K562 (cell line): ENCODE measurements around the gene CGREF1. TPM values are rescaled to one million over a fixed set of nuclear protein-coding genes. Genes with fewer than 3 reads are reported as not detected.

Experiments used
- C11orf30 ChIP-seq: fragments of 450-650 bp; IDR thresholded peaks from 2 replicates; pipeline ENCODE4 v1.6.1; 2016; ENCODE audit warnings: low read depth, mild to moderate bottlenecking
- CHD2 ChIP-seq: IDR thresholded peaks from 2 replicates; pipeline ENCODE4 v1.6.1; 2011; ENCODE audit warnings: low read depth, low read length
- EP300 ChIP-seq: IDR thresholded peaks from 2 replicates; pipeline ENCODE4 v1.6.1; 2012; ENCODE audit warnings: low read length, improper control_type of control experiment
- FIP1L1 ChIP-seq: fragments of 200-400 bp; formaldehyde crosslinking; IDR thresholded peaks from 2 replicates; pipeline ENCODE4 v1.6.1; 2018; ENCODE audit warnings: mild to moderate bottlenecking, low read depth, low read length; ENCODE audit not compliant: poor library complexity, severe bottlenecking
- FOXA3 ChIP-seq, 2 experiments: fragments of 450-650 bp in 1 of 2; sonication (generic) in 1 of 2; formaldehyde crosslinking; IDR thresholded peaks in 1 of 2; conservative IDR thresholded peaks in 1 of 2; 2 replicates each; pipeline versions ENCODE4 v1.4.0 to v1.8.0; 2020 to 2022; ENCODE audit warnings: mild to moderate bottlenecking in 2 of 2, missing genetic modification reagents in 1 of 2
- HNRNPL ChIP-seq: fragments of 200-400 bp; formaldehyde crosslinking; IDR thresholded peaks from 2 replicates; pipeline ENCODE4 v1.6.1; 2017; ENCODE audit warnings: low read depth, mild to moderate bottlenecking, low read length
- JUND ChIP-seq, 2 experiments: IDR thresholded peaks; 2 replicates in 1 of 2; 3 replicates in 1 of 2; pipeline ENCODE4 v1.6.1; 2011; ENCODE audit warnings: borderline replicate concordance in 2 of 2, low read depth in 2 of 2, low read length in 2 of 2, improper control_type of control experiment in 1 of 2, missing biosample characterization in 1 of 2, missing genetic modification characterization in 1 of 2, missing genetic modification reagents in 1 of 2
- MEIS2 ChIP-seq: fragments of 450-650 bp; IDR thresholded peaks from 2 replicates; pipeline ENCODE4 v1.6.1; 2014; ENCODE audit warnings: mild to moderate bottlenecking; ENCODE audit not compliant: partially characterized antibody
- NFE2L1 ChIP-seq: fragments of 450-650 bp; IDR thresholded peaks from 2 replicates; pipeline ENCODE4 v1.6.1; 2016; ENCODE audit warnings: missing genetic modification characterization, low read depth, mild to moderate bottlenecking, missing compliant biosample characterization, moderate library complexity, borderline replicate concordance
- NR2C1 ChIP-seq, 2 experiments: fragments of 450-650 bp; IDR thresholded peaks; 2 replicates each; pipeline ENCODE4 v1.6.1; 2017; ENCODE audit warnings: mild to moderate bottlenecking in 2 of 2, antibody characterized with exemption in 1 of 2, inconsistent platforms in 1 of 2, missing compliant biosample characterization in 1 of 2, missing genetic modification characterization in 1 of 2
- RAD21 ChIP-seq, 2 experiments: fragments of 250-450 bp in 1 of 2; fragments of 450-650 bp in 1 of 2; sonication (Bioruptor Pico) in 1 of 2; formaldehyde crosslinking in 1 of 2; IDR thresholded peaks in 1 of 2; conservative IDR thresholded peaks in 1 of 2; 2 replicates each; pipeline versions ENCODE4 v1.4.0 to v1.8.0; 2020 to 2022; ENCODE audit warnings: mild to moderate bottlenecking in 2 of 2, moderate library complexity in 1 of 2
- RBM39 ChIP-seq: fragments of 200-400 bp; formaldehyde crosslinking; optimal IDR thresholded peaks from 2 replicates; pipeline ENCODE3; 2018; ENCODE audit warnings: low read depth, low read length
- SETDB1 ChIP-seq: IDR thresholded peaks from one replicate; pipeline ENCODE4 v1.6.1; 2012; ENCODE audit warnings: low read length, control low read depth, inconsistent platforms
- SMARCA4 ChIP-seq: fragments of 450-650 bp; IDR thresholded peaks from 2 replicates; pipeline ENCODE4 v1.6.1; 2016
- ZFP36 ChIP-seq: fragments of 150-350 bp; IDR thresholded peaks from 2 replicates; pipeline ENCODE4 v1.6.1; 2018; ENCODE audit warnings: low read length, low read depth; ENCODE audit not compliant: partially characterized antibody
- ZMIZ1 ChIP-seq, 2 experiments: fragments of 150-350 bp in 1 of 2; IDR thresholded peaks; 2 replicates each; pipeline ENCODE4 v1.6.1; 2012 to 2016; ENCODE audit warnings: low read depth in 2 of 2, low read length in 2 of 2, mild to moderate bottlenecking in 1 of 2, moderate library complexity in 1 of 2
- polyA plus RNA-seq, 8 experiments: library from polyadenylated mRNA; depleted of rRNA in 4 of 8; stranded (reverse) in 5 of 8; unstranded in 3 of 8; fragments of >200 nt; fragmentation: Nextera tagmentation in 2 of 8; fragmentation: Illumina TruSeq in 1 of 8; extraction: Ambion mirVana in 2 of 8; extraction: Trizol in 1 of 8; gene quantifications; 2 replicates each; pipeline versions ENCODE4 v1.2.1 to v1.2.3, GENCODE V29; 2011 to 2014; ENCODE audit warnings: inconsistent platforms in 1 of 8, missing spikeins in 1 of 8
- total RNA-seq, 7 experiments: library from RNA; depleted of rRNA in 6 of 7; stranded (reverse); fragments of >200 nt in 6 of 7; fragmentation: Illumina TruSeq in 2 of 7; extraction: Trizol in 2 of 7; gene quantifications; 2 replicates each; pipeline versions ENCODE4 v1.2.1 to v1.2.3, GENCODE V29; 2011 to 2021; ENCODE audit warnings: low replicate concordance in 1 of 7
- TF ChIP-seq, protein P1 (sequence below): IDR thresholded peaks from 2 replicates; pipeline ENCODE4 v1.6.1; 2016; ENCODE audit warnings: missing genetic modification characterization, missing compliant biosample characterization
- TF ChIP-seq, protein P2 (sequence below), 2 experiments: fragments of 250-450 bp in 1 of 2; fragments of 450-650 bp in 1 of 2; sonication (Bioruptor Pico) in 1 of 2; IDR thresholded peaks; 2 replicates each; pipeline versions ENCODE4 v1.6.1 to v1.8.0; 2016 to 2021; ENCODE audit warnings: mild to moderate bottlenecking in 2 of 2, moderate library complexity in 2 of 2, missing compliant biosample characterization in 1 of 2, missing genetic modification characterization in 1 of 2

The CGREF1 gene
- total and polyA plus RNA-seq, 9 of the 15 experiments (the other 6 are each of a cell fraction or from before 2014, with no cell fraction given), result 0.07 to 0.50 (median 0.37) TPM

- TF ChIP-seq, protein P1, sequence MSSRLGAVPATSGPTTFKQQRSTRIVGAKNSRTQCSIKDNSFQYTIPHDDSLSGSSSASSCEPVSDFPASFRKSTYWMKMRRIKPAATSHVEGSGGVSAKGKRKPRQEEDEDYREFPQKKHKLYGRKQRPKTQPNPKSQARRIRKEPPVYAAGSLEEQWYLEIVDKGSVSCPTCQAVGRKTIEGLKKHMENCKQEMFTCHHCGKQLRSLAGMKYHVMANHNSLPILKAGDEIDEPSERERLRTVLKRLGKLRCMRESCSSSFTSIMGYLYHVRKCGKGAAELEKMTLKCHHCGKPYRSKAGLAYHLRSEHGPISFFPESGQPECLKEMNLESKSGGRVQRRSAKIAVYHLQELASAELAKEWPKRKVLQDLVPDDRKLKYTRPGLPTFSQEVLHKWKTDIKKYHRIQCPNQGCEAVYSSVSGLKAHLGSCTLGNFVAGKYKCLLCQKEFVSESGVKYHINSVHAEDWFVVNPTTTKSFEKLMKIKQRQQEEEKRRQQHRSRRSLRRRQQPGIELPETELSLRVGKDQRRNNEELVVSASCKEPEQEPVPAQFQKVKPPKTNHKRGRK (tag), result no peak
- TF ChIP-seq SETDB1, result no peak
- TF ChIP-seq ZFP36, result peak; percentile 30
- TF ChIP-seq, protein P2, sequence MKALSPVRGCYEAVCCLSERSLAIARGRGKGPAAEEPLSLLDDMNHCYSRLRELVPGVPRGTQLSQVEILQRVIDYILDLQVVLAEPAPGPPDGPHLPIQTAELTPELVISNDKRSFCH (CRISPR knock-in tag; IDR thresholded peaks at IDR 0.05), result no peak
- TF ChIP-seq, protein P2 (tag; IDR thresholded peaks at IDR 0.05), result peak; percentile 88; the same call in 1 of the 2 replicates
- TF ChIP-seq NFE2L1, result no peak
- 0 out of 2 replicates have a peak, but pooled peaks have one; percentile 17 for TF ChIP-seq NR2C1 (IDR thresholded peaks at IDR 0.05)
- TF ChIP-seq NR2C1 (tag; IDR thresholded peaks at IDR 0.05), result 0 out of 2 replicates have a peak, but pooled peaks have one; percentile 54
- peak; percentile 66 for TF ChIP-seq RBM39
- peak; percentile 51; the same call in 1 of the 2 replicates for TF ChIP-seq CHD2
- no peak for TF ChIP-seq HNRNPL
- peak; percentile 19; the same call in 1 of the 2 replicates for TF ChIP-seq C11orf30
- TF ChIP-seq FIP1L1, result peak; percentile 66
- TF ChIP-seq RAD21 (CRISPR knock-in tag; conservative IDR thresholded peaks at IDR 0.05 in 1 of 2, IDR thresholded peaks at IDR 0.05 in 1 of 2), result 0 out of 4 replicates have a peak, but pooled peaks of 1 of the 2 experiments have one; percentile 24
- no peak; a peak in 1 of 4 replicates for TF ChIP-seq FOXA3 (CRISPR knock-in tag; conservative IDR thresholded peaks at IDR 0.05 in 1 of 2, IDR thresholded peaks at IDR 0.05 in 1 of 2)
- TF ChIP-seq JUND (IDR thresholded peaks at IDR 0.05; ENCODE audit: borderline replicate concordance, low read depth, low read length), result peak; percentile 9; the same call in 1 of the 2 replicates
- peak; percentile 44; the same call in 1 of the 3 replicates for TF ChIP-seq JUND (tag; IDR thresholded peaks at IDR 0.05; ENCODE audit: borderline replicate concordance, low read depth, low read length)
- 0 out of 2 replicates have a peak, but pooled peaks have one; percentile 46 for TF ChIP-seq SMARCA4
- TF ChIP-seq ZMIZ1 (IDR thresholded peaks at IDR 0.05; ENCODE audit: low read depth in 2 of 2, low read length in 2 of 2), result peak in 1 of 2 experiments; percentile 13; a peak in 1 of 4 replicates
- TF ChIP-seq EP300, result peak; percentile 67
- no peak for TF ChIP-seq MEIS2
Measured at GRCh38 chr2:27050996-27051901, 67.7 kb downstream of the CGREF1 start, which contains the start of gene AGBL5 (continued).
